A549 (cell line): Measurements from ENCODE around the gene BHLHA15. TPM values are rescaled to one million over a fixed set of nuclear protein-coding genes. Genes with fewer than 3 reads are reported as not detected.

Experiments
- ATAC-seq, 2 experiments: fragments of 200-7000 bp in 1 of 2; fragments of >200 bp in 1 of 2; cut with Nextera tagmentation in 1 of 2; cut with Tn5 transposase in 1 of 2; 3 replicates each; pipeline versions ENCODE4 v1.8.0 to v1.9.1; 2018 to 2020; ENCODE audit warnings: mild to moderate bottlenecking in 1 of 2, moderate library complexity in 1 of 2
- CTCF ChIA-PET: fragments of 300-600 bp; sonication (Branson Sonifier 250); formaldehyde crosslinking; extraction: SDS; loops from one replicate; lab custom pipeline; 2021; ENCODE audit warnings: antibody characterized with exemption, inconsistent platforms; lab: Yijun Ruan, JAX
- POLR2A ChIA-PET: fragments of 350-600 bp; formaldehyde crosslinking; extraction: SDS; loops from one replicate; lab custom pipeline; 2021; ENCODE audit warnings: antibody characterized with exemption, inconsistent platforms; lab: Yijun Ruan, JAX
- DNase-seq, 2 experiments: peaks; one replicate each; pipeline versions ENCODE4 v3.0.0 to v3.0.0-alpha.2; 2011 to 2016; ENCODE audit warnings: low read depth in 1 of 2, low spot score in 1 of 2
- FAIRE-seq: peaks from 2 replicates; lab custom pipeline; 2011; peaks lifted over from hg19 to GRCh38; lab: Jason Lieb, UNC
- H3K27ac ChIP-seq, 2 experiments: fragments of >200 bp; sonication (Bioruptor Twin); formaldehyde crosslinking; 3 replicates each; pipeline ENCODE4 v1.5.1; 2016 to 2017
- H3K4me1 ChIP-seq: fragments of >200 bp; sonication (Bioruptor Twin); formaldehyde crosslinking; 3 replicates; pipeline ENCODE4 v1.6.1; 2016
- H3K4me2 ChIP-seq: fragments of >200 bp; sonication (Bioruptor Twin); formaldehyde crosslinking; 3 replicates; pipeline ENCODE4 v1.6.1; 2016
- H3K4me3 ChIP-seq: fragments of >200 bp; sonication (Bioruptor Twin); formaldehyde crosslinking; 3 replicates; pipeline ENCODE4 v1.5.1; 2016
- H3K9me3 ChIP-seq: fragments of >200 bp; sonication (Bioruptor Twin); formaldehyde crosslinking; 3 replicates; pipeline ENCODE4 v1.6.1; 2016
- CBX8 ChIP-seq: fragments of 200-600 bp; sonication (generic); IDR thresholded peaks from 2 replicates; pipeline ENCODE4 v1.6.1; 2016
- CHD4 ChIP-seq: fragments of 200-600 bp; sonication (generic); IDR thresholded peaks from 2 replicates; pipeline ENCODE4 v1.6.1; 2016; ENCODE audit warnings: antibody characterized with exemption, mild to moderate bottlenecking, borderline replicate concordance
- EHMT2 ChIP-seq: fragments of 200-600 bp; sonication (generic); IDR thresholded peaks from 2 replicates; pipeline ENCODE4 v1.6.1; 2016; ENCODE audit warnings: antibody characterized with exemption, low read depth, mild to moderate bottlenecking, moderate library complexity
- GATA3 ChIP-seq: IDR thresholded peaks from 2 replicates; pipeline ENCODE4 v1.6.1; 2012; ENCODE audit warnings: borderline replicate concordance
- HEYL ChIP-seq: fragments of 250-450 bp; sonication (Bioruptor Pico); IDR thresholded peaks from 2 replicates; pipeline ENCODE4 v1.8.0; 2021; ENCODE audit warnings: mild to moderate bottlenecking, moderate library complexity
- JUN ChIP-seq, 2 experiments: fragments of >200 bp; sonication (Bioruptor Twin); formaldehyde crosslinking; IDR thresholded peaks; 2 replicates in 1 of 2; 3 replicates in 1 of 2; pipeline ENCODE4 v1.6.1; 2016 to 2017
- JUNB ChIP-seq: fragments of >200 bp; sonication (Bioruptor Twin); formaldehyde crosslinking; IDR thresholded peaks from 2 replicates; pipeline ENCODE4 v1.6.1; 2016
- KDM1A ChIP-seq: fragments of 200-600 bp; sonication (generic); IDR thresholded peaks from 2 replicates; pipeline ENCODE4 v1.6.1; 2016; ENCODE audit warnings: low read depth, mild to moderate bottlenecking
- KDM5A ChIP-seq: fragments of 200-600 bp; sonication (generic); IDR thresholded peaks from 2 replicates; pipeline ENCODE4 v1.6.1; 2016; ENCODE audit warnings: antibody characterized with exemption, mild to moderate bottlenecking
- MAZ ChIP-seq: fragments of 150-350 bp; IDR thresholded peaks from 2 replicates; pipeline ENCODE4 v1.6.1; 2014; ENCODE audit warnings: antibody characterized with exemption, low read depth, low read length, borderline replicate concordance
- NR3C1 ChIP-seq: fragments of >200 bp; sonication (Bioruptor Twin); formaldehyde crosslinking; IDR thresholded peaks from 3 replicates; pipeline ENCODE4 v1.6.1; 2017
- PHF8 ChIP-seq: fragments of 200-600 bp; sonication (generic); IDR thresholded peaks from 2 replicates; pipeline ENCODE4 v1.6.1; 2016; ENCODE audit warnings: low read depth, mild to moderate bottlenecking, antibody characterized with exemption, moderate library complexity, borderline replicate concordance
- POLR2A ChIP-seq: IDR thresholded peaks from 2 replicates; pipeline ENCODE4 v1.6.1; 2012; ENCODE audit warnings: mild to moderate bottlenecking, low read length
- POLR2AphosphoS2 ChIP-seq: conservative IDR thresholded peaks from 2 replicates; pipeline ENCODE4 v1.6.1; 2012; ENCODE audit warnings: low read length, improper control_type of control experiment, inconsistent platforms
- RAD21 ChIP-seq, 2 experiments: fragments of >200 bp in 1 of 2; sonication (Bioruptor Twin) in 1 of 2; formaldehyde crosslinking in 1 of 2; IDR thresholded peaks in 1 of 2; conservative IDR thresholded peaks in 1 of 2; 2 replicates in 1 of 2; 3 replicates in 1 of 2; pipeline ENCODE4 v1.6.1; 2012 to 2018; ENCODE audit warnings: inconsistent platforms in 1 of 2
- RCOR1 ChIP-seq: fragments of 150-350 bp; IDR thresholded peaks from 2 replicates; pipeline ENCODE4 v1.6.1; 2014; ENCODE audit warnings: antibody characterized with exemption, low read length, low read depth
- RFX5 ChIP-seq: fragments of 450-650 bp; IDR thresholded peaks from 2 replicates; pipeline ENCODE4 v1.7.1; 2014; ENCODE audit warnings: antibody characterized with exemption, mild to moderate bottlenecking, moderate library complexity
- SREBF2 ChIP-seq: fragments of 450-650 bp; IDR thresholded peaks from 2 replicates; pipeline ENCODE4 v1.6.1; 2014; ENCODE audit warnings: mild to moderate bottlenecking, moderate library complexity
- TFCP2L1 ChIP-seq: fragments of 250-450 bp; sonication (Bioruptor Pico); IDR thresholded peaks from 2 replicates; pipeline ENCODE4 v1.5.0; 2021; ENCODE audit warnings: mild to moderate bottlenecking
- ZFP36 ChIP-seq: fragments of 450-650 bp; IDR thresholded peaks from 2 replicates; pipeline ENCODE4 v1.6.1; 2014; ENCODE audit warnings: borderline replicate concordance; ENCODE audit not compliant: partially characterized antibody
- WGBS: methylation state at CpG from one replicate; pipeline ENCODE4 v1.1.6; 2017; ENCODE audit errors: missing lambda C conversion rate; 5-methylcytosine and 5-hydroxymethylcytosine counted together
- polyA plus RNA-seq, 4 experiments: library from polyadenylated mRNA; depleted of rRNA in 3 of 4; stranded (reverse); fragments of >200 nt; fragmentation: RNase III in 1 of 4; extraction: RNeasy Plus Mini Kit Qiagen cat#74134 plus additional on column Dnase treatment in 1 of 4; gene quantifications; 2 replicates in 3 of 4; 3 replicates in 1 of 4; pipeline ENCODE4 v1.2.3, GENCODE V29; 2011 to 2017
- TF ChIP-seq, protein P1 (sequence below): IDR thresholded peaks from 2 replicates; pipeline ENCODE4 v1.6.1; 2012
- TF ChIP-seq, protein P2 (sequence below): fragments of >200 bp; sonication (Bioruptor Twin); formaldehyde crosslinking; IDR thresholded peaks from 3 replicates; pipeline ENCODE4 v1.6.1; 2016
- TF ChIP-seq, protein P3 (sequence below): IDR thresholded peaks from 2 replicates; pipeline ENCODE4 v1.6.1; 2012; ENCODE audit warnings: low read depth, borderline replicate concordance

Gene BHLHA15
- polyA plus RNA-seq, 2 of the 4 experiments (the other 2 are of a cell fraction): 0.23 to 0.30 TPM

DNA sequence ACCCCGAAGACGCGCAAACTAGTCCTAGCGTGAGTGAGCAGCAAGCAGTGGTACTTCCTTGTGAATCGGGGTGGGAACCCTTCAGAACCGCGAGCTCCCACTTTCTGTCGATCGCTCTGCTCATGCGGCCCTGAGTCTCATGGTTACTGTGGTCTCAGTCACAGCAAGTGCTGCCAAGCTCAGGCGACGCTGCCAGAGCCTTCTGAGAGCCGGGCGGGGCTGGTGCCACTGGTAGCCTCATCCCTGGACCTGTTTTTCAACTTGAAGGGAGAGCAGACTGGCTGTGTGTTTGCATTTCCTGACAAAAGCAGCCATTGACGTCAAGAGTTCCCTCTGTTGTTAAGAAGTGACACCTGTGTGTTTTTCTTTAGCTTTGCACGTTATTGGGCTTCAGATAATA is 32.9 kb upstream of the BHLHA15 start:
- DNase-seq (peak in 1 of 2 experiments; percentile 26), ATAC-seq (peak; percentile 8 to 42; a peak in 2 of 6 replicates), FAIRE-seq (no peak)
- POLR2A ChIA-PET: no interaction called here
- H3K27ac ChIP-seq: no peak overlapping the region
- no peak overlapping the region for H3K4me2 ChIP-seq
- no peak overlapping the region for H3K4me3 ChIP-seq
- H3K9me3 ChIP-seq: no peaks in the 10 kb centered on the region
- WGBS: 85% methylated on average over 16 of the region's 16 CpGs
- no peaks in the 10 kb centered on the region for H3K4me1 ChIP-seq
- CTCF ChIA-PET: interaction anchor here (0.6 to 24.1 kb wide), 3 partner anchors 12 to 160 kb away, joined by 3 to 493 read pairs (median 87); no protein-coding TSS in a partner anchor
- TF ChIP-seq ZFP36: no peak
- 0 out of 2 replicates have a peak, but pooled peaks have one; percentile 15 for TF ChIP-seq POLR2A
- TF ChIP-seq, protein P1, sequence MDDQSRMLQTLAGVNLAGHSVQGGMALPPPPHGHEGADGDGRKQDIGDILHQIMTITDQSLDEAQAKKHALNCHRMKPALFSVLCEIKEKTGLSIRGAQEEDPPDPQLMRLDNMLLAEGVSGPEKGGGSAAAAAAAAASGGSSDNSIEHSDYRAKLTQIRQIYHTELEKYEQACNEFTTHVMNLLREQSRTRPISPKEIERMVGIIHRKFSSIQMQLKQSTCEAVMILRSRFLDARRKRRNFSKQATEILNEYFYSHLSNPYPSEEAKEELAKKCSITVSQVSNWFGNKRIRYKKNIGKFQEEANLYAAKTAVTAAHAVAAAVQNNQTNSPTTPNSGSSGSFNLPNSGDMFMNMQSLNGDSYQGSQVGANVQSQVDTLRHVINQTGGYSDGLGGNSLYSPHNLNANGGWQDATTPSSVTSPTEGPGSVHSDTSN: no peak
- no peak for TF ChIP-seq POLR2AphosphoS2
- TF ChIP-seq SREBF2: no peak
- TF ChIP-seq CBX8: no peak
- no peak for TF ChIP-seq JUN (IDR thresholded peaks at IDR 0.05)

DNA sequence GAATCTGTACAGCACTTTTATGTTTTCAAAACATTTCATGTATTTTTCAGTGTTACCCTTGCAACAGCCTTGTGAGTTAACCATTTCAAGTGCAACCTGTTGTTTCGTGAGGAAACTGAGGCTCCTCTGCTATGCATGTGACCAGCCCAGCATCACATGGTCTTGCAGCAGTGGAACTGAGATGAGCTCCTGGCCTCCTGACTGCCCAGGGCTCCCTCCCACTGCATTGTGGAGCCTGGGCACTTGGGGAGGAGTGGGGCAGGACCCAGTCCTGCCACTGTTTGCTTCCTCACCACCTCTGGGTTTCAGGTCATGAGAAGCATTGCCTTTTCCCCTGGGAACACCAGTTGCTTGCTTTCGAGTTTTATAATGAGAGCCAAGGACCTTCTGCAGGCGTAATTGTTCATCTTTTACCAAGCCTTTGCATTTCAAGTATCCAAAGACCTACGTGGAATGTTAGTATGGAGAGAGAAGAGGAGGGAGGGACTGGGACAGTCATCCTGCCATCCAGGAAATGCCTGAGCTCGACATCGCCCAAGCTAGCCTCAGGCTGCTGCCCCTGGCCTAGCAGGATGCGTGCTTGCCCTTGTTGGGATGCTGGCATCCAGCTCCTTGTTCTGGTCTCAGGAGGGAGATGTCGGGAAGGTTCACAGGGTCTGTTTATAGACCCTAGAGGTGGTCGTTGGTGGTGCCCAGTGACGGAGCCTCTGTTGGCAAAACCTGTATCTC is 32.3 kb upstream of the BHLHA15 start:
- no peak; a peak in 1 of 6 replicates for ATAC-seq
- no peak for FAIRE-seq
- Histone ChIP-seq H3K4me3 (no peak overlapping the region), H3K4me2 (no peak overlapping the region)
- CTCF ChIA-PET: interaction anchor here (0.6 to 24.1 kb wide), 3 partner anchors 13 to 160 kb away, joined by 3 to 493 read pairs (median 87); no protein-coding TSS in a partner anchor
- no peak for TF ChIP-seq RCOR1
- no peak for TF ChIP-seq CHD4
- no peak for TF ChIP-seq MAZ
- TF ChIP-seq PHF8: no peak
- TF ChIP-seq, protein P2, sequence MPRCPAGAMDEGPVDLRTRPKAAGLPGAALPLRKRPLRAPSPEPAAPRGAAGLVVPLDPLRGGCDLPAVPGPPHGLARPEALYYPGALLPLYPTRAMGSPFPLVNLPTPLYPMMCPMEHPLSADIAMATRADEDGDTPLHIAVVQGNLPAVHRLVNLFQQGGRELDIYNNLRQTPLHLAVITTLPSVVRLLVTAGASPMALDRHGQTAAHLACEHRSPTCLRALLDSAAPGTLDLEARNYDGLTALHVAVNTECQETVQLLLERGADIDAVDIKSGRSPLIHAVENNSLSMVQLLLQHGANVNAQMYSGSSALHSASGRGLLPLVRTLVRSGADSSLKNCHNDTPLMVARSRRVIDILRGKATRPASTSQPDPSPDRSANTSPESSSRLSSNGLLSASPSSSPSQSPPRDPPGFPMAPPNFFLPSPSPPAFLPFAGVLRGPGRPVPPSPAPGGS: no peak
- TF ChIP-seq HEYL: no peak
- TF ChIP-seq EHMT2: no peak
- no peak for TF ChIP-seq RAD21 (conservative IDR thresholded peaks at IDR 0.05 in 1 of 2, IDR thresholded peaks at IDR 0.05 in 1 of 2)
- TF ChIP-seq RFX5: no peak
- no peak for TF ChIP-seq KDM5A
- no peak for TF ChIP-seq JUNB
- TF ChIP-seq NR3C1: no peak
- no peak for TF ChIP-seq GATA3
- TF ChIP-seq, protein P3, sequence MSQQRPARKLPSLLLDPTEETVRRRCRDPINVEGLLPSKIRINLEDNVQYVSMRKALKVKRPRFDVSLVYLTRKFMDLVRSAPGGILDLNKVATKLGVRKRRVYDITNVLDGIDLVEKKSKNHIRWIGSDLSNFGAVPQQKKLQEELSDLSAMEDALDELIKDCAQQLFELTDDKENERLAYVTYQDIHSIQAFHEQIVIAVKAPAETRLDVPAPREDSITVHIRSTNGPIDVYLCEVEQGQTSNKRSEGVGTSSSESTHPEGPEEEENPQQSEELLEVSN: no peak
- TF ChIP-seq KDM1A: no peak
- TF ChIP-seq TFCP2L1 (CRISPR knock-in tag): no peak
- TF ChIP-seq, all 56 proteins: peak for 0
- H3K4me1 ChIP-seq: no peaks in the 10 kb centered on the region
- H3K27ac ChIP-seq: no peak overlapping the region
- POLR2A ChIA-PET: no interaction called here
- WGBS: 86% methylated on average over 10 of the region's 10 CpGs
- no peak for DNase-seq
- no peaks in the 10 kb centered on the region for H3K9me3 ChIP-seq
